ENCODE measurements around the gene MTURN. TPM values are rescaled to one million over a fixed set of nuclear protein-coding genes. Genes with fewer than 3 reads are reported as not detected.

The MTURN gene
- total RNA-seq, 1 donor from 2014 or later: 17.7 TPM

DNA sequence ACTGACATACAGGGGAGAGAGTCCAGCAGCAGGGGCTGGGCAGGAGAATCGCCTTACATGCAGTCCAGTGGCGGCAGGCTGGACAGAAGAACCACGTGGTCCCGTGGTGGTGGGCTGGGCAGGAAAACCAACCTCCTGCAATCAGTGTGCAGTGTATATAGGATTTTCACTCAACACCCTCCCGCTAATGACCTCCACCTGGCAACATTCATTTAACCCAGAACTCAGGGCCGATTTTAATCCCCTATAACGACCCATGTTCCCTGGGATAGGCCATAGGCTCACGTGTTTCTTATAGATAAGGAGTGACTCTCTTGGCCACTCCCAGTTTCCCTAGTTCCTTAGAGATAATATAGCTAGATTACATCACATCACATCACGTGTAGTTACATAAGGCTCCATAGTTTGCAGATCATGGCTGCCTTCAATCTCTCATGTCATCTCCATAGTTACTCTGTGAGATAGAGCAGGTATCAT is 19.4 kb downstream of the MTURN start:
- DNase-seq: no peak
- no peak for ATAC-seq (ENCODE audit: poor library complexity)
- intact Hi-C loops (cut with DNase I): no loop called here

DNA sequence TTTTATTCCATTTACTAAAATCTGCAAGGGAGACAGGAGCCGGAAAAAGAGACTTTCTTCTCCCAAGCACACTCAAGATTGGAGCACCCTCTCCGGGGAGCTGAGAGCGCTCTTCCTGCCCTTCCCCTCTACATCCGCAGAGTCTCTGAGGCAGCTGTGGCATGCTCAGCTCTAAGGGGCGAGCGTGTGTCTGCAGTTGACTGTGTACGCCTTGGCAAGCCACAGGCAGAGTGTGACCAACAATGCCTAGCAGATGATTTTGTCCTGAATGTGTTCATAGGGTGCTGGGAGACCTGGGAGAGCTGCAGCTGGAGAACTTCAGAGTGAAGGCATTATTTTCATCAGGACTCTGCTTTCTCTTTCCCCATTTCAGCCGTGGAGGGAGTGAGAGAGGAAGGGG is 20.7 kb downstream of the MTURN start:
- ATAC-seq (ENCODE audit: poor library complexity) (no peak), DNase-seq (no peak)
- intact Hi-C loops (cut with DNase I): no loop called here

DNA sequence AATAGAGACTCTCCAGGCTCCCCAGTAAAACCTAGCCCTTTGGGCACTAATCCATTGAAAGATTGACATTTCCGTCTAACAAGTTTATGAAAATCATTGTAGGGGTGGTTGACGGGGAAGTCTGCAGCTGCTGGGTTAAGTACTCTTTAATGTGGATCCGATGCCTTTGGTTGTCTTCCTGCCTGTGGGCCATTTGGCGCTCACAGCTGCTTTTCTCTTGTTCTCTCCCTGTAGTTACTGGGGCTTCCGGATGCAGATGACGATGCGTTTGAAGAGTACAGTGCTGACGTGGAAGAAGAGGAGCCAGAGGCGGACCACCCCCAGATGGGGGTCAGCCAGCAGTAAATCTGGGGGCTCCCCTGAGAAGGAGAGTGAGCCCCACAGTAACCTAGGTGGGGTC is 22.4 kb downstream of the MTURN start:
- intact Hi-C loops (cut with DNase I): no loop called here
- DNase-seq (no peak), ATAC-seq (ENCODE audit: poor library complexity) (no peak)

DNA sequence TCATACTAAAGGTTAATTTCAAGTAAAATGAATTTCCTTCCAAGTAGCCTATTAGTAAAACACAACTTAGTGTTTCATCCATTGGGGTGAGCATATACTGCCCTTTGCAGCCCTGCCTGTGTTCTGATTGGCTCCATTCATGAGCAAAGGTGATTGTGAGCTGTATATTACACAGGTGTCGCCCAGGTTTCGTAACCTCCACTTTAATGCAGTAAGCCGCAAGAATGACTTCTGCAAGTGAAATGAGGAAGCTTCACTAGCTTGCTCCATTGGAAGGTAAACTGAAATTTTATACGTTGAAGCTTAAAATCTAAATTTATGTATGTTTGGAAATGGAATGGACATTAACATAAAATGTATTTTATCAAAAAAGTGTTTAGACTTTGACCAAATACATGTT is 24.4 kb downstream of the MTURN start:
- no peak for DNase-seq
- intact Hi-C loops (cut with DNase I): no loop called here
- no peak for ATAC-seq (ENCODE audit: poor library complexity)

DNA sequence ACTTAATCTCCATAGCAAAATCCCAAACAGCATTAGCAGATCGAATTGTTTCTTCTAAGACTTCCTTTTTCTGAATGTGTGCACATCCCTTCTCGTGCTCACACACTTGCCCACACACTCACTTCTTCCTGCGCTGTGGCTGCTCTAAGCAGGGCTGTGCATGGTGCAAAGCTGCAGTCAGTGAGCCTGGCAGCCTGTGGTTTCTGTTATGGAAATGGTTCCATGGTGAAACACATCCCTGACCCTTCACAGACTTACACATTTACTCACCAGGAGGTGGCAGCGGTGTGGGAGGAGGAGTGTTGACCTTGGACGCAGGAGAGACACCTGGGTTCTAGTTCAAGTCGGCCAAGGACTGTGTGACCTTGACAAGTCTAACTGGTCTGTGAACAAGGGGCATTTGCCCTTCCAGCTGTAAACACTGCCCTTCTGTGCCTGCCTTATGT is 24.9 kb downstream of the MTURN start:
- intact Hi-C loops (cut with DNase I): loop anchor here (10.0 kb wide), 1 partner anchor 405 kb away; no protein-coding TSS in a partner anchor
- ATAC-seq (ENCODE audit: poor library complexity): peak; percentile 53
- peak; percentile 63 for DNase-seq

DNA sequence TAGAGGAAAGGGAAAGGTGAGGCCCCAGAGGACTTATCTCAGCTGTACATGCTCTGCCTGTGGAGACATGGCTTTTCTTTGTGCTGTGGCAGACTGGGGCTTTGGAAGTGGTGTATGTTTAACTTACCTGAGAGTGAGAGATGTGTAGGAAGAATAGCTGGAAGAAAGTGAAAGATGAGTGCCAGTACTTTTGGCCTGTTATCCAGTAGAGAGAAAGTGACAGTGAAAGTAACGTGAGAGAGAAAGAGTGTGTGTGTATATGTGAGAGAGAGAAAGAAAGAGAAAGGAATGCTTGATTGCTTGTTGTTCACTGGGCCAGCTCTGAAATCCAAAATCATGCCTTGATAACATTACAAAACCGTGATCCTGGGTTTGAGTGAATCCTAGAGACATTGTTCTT is 25.5 kb downstream of the MTURN start:
- intact Hi-C loops (cut with DNase I): loop anchor here (10.0 kb wide), 1 partner anchor 404 kb away; no protein-coding TSS in a partner anchor
- ATAC-seq (ENCODE audit: poor library complexity): no peak
- DNase-seq: no peak

- no peak for DNase-seq
- ATAC-seq (ENCODE audit: poor library complexity): no peak
- intact Hi-C loops (cut with DNase I): loop anchor here (2.0 to 10.0 kb wide), 2 partner anchors 251 to 403 kb away; no protein-coding TSS in a partner anchor
Measured at GRCh38 chr7:30162133-30162532, 27.3 kb downstream of the MTURN start.

- DNase-seq (no peak), ATAC-seq (ENCODE audit: poor library complexity) (no peak)
- intact Hi-C loops (cut with DNase I): loop anchor here (2.0 to 10.0 kb wide), 2 partner anchors 250 to 402 kb away; no protein-coding TSS in a partner anchor
Measured at GRCh38 chr7:30162622-30163124, 27.9 kb downstream of the MTURN start.

DNA sequence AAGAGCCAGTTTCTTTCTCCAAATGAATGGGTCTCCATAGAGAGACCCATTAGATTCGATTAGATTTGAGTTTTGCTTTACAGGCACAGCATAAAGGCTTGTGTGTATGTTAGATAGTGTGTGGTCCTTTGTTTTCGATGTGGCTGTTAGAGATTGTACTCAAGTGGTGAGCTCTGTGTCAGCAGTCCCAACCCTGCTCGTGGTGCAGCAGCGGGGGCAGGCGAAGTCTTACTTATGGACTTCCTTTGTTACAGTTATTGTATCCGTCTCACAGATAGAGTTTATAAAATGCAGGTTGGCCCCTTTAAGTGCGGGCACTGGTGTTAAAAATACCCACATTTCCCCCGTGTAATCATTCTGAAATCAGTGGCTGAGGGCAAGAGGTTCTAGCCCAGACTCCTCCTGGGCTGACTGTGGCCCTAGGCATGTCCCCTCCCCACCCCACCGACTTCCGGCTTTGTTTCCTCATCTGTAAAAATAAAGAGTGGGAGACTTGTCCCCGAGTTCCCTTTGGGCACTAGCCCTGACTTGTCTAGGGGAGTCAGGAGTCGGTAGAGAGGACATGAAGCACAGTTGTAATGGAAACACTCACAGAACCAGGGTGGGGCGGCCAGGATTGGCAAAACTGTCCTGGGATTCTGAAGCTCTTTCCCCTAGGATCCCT is 28.6 kb downstream of the MTURN start:
- peak; percentile 55 for DNase-seq
- intact Hi-C loops (cut with DNase I): loop anchor here (2.0 to 10.0 kb wide), 2 partner anchors 249 to 401 kb away; no protein-coding TSS in a partner anchor
- peak; percentile 45 for ATAC-seq (ENCODE audit: poor library complexity)

DNA sequence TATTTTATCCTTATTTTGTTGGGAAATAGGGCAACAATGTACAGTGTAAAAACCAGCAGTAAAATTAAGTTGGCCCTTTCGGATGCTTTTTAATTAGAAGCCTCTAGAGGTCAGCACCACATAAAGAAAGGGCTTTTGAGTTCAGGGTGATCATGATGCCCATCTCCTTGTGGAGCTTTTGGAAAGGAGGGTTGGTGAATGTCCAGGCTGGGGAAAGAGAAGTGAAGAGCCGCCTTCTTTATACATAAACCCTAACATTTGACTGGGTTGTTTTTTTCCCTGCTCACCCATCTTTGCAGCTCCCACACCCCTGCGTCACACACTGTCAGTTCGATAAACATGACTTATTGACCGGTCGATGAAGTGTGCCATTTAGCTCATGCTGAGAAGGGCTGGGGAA is 29.8 kb downstream of the MTURN start:
- intact Hi-C loops (cut with DNase I): loop anchor here (10.0 kb wide), 1 partner anchor 400 kb away; no protein-coding TSS in a partner anchor
- ATAC-seq (ENCODE audit: poor library complexity): peak; percentile 75
- DNase-seq: no peak

DNA sequence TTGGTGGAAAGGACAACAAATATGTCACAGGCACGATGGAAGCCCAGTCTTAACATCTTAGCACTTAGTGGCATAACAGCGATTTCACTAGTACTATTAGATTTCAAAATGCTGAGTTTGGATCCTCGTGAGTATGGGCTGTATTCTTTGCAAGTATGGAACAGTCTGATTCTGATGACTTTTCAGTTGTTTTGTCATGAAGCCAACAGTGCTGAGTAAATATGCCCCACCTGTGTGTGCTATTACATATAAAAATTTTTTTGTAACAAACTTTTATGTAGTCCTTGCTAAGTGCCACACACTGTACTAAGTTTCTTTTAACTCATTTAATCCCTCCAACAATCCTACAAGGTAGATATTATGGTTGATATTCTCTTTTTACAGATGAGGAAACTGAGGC is 30.8 kb downstream of the MTURN start:
- ATAC-seq (ENCODE audit: poor library complexity) (no peak), DNase-seq (no peak)
- intact Hi-C loops (cut with DNase I): loop anchor here (10.0 kb wide), 1 partner anchor 399 kb away; no protein-coding TSS in a partner anchor

GRCh38 chr7:30166155-30166840 is 31.5 kb downstream of the MTURN start:
- ATAC-seq (ENCODE audit: poor library complexity) (no peak), DNase-seq (no peak)
- intact Hi-C loops (cut with DNase I): loop anchor here (10.0 kb wide), 1 partner anchor 399 kb away; no protein-coding TSS in a partner anchor

DNA sequence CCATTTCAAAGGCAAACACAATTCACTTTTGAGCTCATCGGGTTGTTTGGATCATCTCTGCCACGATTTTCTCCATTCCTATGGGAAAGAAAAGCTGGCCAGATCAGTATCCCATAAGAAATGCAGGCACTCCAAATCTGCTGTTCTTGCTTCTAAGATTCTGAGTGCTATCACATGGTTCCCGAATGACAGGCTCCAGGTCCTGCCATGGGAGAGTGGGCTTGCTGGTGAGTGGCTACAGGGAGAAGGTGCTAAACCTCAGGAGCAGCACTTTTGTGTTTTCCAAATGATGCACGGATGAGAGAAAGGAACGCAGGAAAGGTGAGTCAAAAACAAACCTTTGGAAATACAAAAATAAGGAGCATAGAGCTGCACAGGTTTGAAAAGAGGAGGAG is 32.1 kb downstream of the MTURN start:
- intact Hi-C loops (cut with DNase I): loop anchor here (10.0 kb wide), 1 partner anchor 398 kb away; no protein-coding TSS in a partner anchor
- ATAC-seq (ENCODE audit: poor library complexity) (no peak), DNase-seq (no peak)

DNA sequence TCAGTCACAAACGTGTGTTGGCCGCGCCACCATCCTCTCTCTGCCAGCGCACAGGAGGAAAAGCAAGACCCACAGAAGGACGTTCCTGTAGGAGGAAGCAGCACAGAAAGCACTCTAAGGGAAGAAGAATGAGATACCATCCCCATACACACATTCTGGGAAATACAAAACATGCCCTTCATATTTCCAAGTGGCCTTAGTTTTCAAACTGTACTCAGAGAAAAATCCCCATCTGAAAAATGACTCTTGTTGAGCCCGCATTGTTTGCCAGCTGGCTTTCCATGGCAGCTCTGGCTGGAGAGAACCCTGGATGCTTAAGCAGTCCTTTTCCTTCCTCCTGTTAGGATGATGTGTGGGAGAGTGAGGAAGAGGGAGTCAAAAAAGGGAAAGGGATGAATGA is 33.1 kb downstream of the MTURN start:
- intact Hi-C loops (cut with DNase I): loop anchor here (10.0 kb wide), 1 partner anchor 397 kb away; no protein-coding TSS in a partner anchor
- no peak for ATAC-seq (ENCODE audit: poor library complexity)
- DNase-seq: no peak

DNA sequence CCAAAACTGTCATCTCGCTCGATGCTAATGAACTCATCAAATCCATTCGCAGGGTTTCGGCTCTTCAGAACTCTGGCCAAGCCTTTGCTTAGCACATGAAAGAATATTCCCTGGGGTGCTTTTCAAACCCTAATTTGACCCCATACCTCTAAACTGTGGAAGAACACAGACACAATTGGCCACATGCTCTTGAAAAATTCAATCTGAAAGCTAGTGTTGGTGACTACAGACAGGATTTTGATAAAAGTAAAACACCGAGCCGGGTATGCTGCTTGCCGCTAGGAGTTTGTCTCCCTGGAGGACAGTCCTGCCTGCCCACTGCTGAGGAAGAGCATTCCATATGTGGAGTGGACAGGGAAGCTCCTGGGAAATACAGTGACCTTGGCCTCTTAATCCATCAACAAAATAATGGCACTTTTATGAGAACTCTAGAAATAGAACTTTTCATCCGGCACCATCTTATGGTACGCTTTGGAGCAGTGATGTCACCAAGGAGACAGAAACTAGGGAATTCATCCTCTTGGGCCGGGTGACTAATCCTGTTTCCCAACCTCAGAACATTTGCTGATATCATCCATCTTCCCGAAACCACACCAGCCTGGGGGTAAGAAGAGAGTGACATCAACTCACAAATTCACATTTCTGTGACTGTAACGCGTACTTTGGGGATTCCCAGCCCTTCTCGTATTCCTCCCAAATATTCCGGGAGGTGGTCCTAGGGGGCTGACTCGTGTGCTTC is 34.2 kb downstream of the MTURN start:
- ATAC-seq (ENCODE audit: poor library complexity) (no peak), DNase-seq (no peak)
- intact Hi-C loops (cut with DNase I): loop anchor here (10.0 kb wide), 1 partner anchor 396 kb away; no protein-coding TSS in a partner anchor

GRCh38 chr7:30169579-30169978 is 34.8 kb downstream of the MTURN start:
- intact Hi-C loops (cut with DNase I): loop anchor here (10.0 kb wide), 1 partner anchor 395 kb away; no protein-coding TSS in a partner anchor
- ATAC-seq (ENCODE audit: poor library complexity): no peak
- DNase-seq: no peak

GRCh38 chr7:30170476-30171205 is 35.9 kb downstream of the MTURN start:
- DNase-seq (no peak), ATAC-seq (ENCODE audit: poor library complexity) (no peak)
- intact Hi-C loops (cut with DNase I): loop anchor here (10.0 kb wide), 1 partner anchor 84 kb away; no protein-coding TSS in a partner anchor

Measured in Right ventricle myocardium superior (tissue), 1 donor.